Measurements from ENCODE around the gene ZMYND11. TPM values are rescaled to one million over a fixed set of nuclear protein-coding genes. Genes with fewer than 3 reads are reported as not detected.

The ZMYND11 gene
- total and polyA plus RNA-seq, 2 of the 13 experiments (the other 11 are each of a cell fraction or from before 2014, with no cell fraction given) = 17.5 to 38.7 TPM

DNA sequence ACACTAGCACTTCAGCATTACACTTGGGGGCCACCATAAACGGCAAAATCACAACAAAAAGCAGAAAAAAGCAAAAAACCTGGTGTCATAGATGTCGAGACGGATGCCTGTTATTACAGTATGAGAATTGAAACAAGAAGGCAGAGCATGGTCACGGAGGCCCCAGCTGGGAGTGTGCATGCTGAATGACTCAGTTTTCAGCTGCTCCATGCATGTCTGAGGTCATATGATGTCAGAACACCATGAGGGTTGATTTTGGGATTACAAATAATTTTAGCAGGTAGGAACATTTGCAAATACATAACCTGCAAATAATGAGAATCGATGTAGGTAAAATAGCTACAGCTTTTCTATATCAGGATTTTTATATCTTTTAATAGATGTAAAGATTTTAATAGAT, 19.1 kb downstream of the ZMYND11 start (continued):
- no peak for TF ChIP-seq SRSF4 (IDR thresholded peaks at IDR 0.05; ENCODE audit: low read depth, low read length, poor library complexity, severe bottlenecking)

DNA sequence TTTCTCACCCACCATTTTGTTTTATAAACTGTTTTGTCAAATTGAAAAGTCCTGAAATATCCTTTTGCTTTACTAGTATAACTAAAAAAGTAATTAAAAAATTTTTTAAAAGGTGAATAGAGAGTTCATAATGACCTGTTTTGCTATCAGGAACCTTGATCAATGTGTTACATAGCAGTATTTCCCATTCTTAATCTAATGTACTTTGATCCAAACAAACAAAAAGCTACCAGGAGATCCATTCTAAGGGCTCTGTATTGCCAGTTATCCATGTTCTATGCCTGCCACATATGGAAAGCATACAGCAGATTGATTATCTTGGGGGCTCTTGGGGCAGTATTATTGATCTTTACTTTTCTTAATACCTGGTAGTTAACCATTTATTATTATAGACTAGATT, 32.1 kb downstream of the ZMYND11 start:
- no peak overlapping the region for H2AFZ ChIP-seq (ENCODE audit: low read length)
- ATAC-seq (no peak), FAIRE-seq (no peak), DNase-seq (ENCODE audit: low spot score) (no peak)
- CTCF ChIA-PET (ENCODE audit: low intra/inter-chr PET ratio, low total read pairs) = no interaction called here
- intact Hi-C loops (cut with micrococcal nuclease; ENCODE audit: unreplicated experiment) = no loop called here
- H3K9ac ChIP-seq (ENCODE audit: insufficient read depth, low read depth, low read length) = no peak overlapping the region
- POLR2A ChIA-PET = no interaction called here
- no peaks in the 10 kb centered on the region for H3K9me3 ChIP-seq (ENCODE audit: low read length)
- peaks cover 38% of the 10 kb centered on the region for H3K79me2 ChIP-seq (ENCODE audit: insufficient read depth, low read length)
- no peaks in the 10 kb centered on the region for H3K27me3 ChIP-seq (ENCODE audit: control insufficient read depth in 1 of 2, insufficient read depth in 2 of 2, low read length in 2 of 2)
- H3K27ac ChIP-seq (ENCODE audit: extremely low read length, insufficient read depth, low read length) = no peak overlapping the region
- no peak overlapping the region for H3K4me2 ChIP-seq (ENCODE audit: low read depth, low read length)
- BruUV-seq (replicated peaks) = no TSS peak
- no peaks in the 10 kb centered on the region for H3K36me3 ChIP-seq (replicated peaks in 1 of 2; ENCODE audit: control insufficient read depth in 1 of 2, insufficient read depth in 2 of 2, low read length in 2 of 2)
- in situ Hi-C loops (cut with HindIII; ENCODE audit: extremely low pct_ligation_motif_present, low pct_unique_long_range_greater_than_20kb) = no loop called here
- H3K4me3 ChIP-seq (replicated peaks in 1 of 3; ENCODE audit: insufficient read depth in 1 of 3, low read depth in 2 of 3, low read length in 3 of 3) = no peak overlapping the region
- H3K4me1 ChIP-seq (ENCODE audit: insufficient read depth, low read length) = no peaks in the 10 kb centered on the region
- no peaks in the 10 kb centered on the region for H4K20me1 ChIP-seq (ENCODE audit: insufficient read depth, low read length)
- no peak for TF ChIP-seq POLR2AphosphoS2 (IDR thresholded peaks at IDR 0.05; ENCODE audit: low read depth, low read length)
- TF ChIP-seq, protein P1, sequence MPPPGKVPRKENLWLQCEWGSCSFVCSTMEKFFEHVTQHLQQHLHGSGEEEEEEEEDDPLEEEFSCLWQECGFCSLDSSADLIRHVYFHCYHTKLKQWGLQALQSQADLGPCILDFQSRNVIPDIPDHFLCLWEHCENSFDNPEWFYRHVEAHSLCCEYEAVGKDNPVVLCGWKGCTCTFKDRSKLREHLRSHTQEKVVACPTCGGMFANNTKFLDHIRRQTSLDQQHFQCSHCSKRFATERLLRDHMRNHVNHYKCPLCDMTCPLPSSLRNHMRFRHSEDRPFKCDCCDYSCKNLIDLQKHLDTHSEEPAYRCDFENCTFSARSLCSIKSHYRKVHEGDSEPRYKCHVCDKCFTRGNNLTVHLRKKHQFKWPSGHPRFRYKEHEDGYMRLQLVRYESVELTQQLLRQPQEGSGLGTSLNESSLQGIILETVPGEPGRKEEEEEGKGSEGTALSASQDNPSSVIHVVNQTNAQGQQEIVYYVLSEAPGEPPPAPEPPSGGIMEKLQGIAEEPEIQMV (CRISPR knock-in tag; IDR thresholded peaks at IDR 0.05; ENCODE audit: low read depth) = no peak
- no peak for TF ChIP-seq ZNF773 (CRISPR knock-in tag; IDR thresholded peaks at IDR 0.05; ENCODE audit: borderline replicate concordance)
- TF ChIP-seq, protein P2, sequence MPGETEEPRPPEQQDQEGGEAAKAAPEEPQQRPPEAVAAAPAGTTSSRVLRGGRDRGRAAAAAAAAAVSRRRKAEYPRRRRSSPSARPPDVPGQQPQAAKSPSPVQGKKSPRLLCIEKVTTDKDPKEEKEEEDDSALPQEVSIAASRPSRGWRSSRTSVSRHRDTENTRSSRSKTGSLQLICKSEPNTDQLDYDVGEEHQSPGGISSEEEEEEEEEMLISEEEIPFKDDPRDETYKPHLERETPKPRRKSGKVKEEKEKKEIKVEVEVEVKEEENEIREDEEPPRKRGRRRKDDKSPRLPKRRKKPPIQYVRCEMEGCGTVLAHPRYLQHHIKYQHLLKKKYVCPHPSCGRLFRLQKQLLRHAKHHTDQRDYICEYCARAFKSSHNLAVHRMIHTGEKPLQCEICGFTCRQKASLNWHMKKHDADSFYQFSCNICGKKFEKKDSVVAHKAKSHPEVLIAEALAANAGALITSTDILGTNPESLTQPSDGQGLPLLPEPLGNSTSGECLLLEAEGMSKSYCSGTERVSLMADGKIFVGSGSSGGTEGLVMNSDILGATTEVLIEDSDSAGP (CRISPR knock-in tag; IDR thresholded peaks at IDR 0.05; ENCODE audit: borderline replicate concordance) = no peak
- no peak for TF ChIP-seq YEATS2 (CRISPR knock-in tag; IDR thresholded peaks at IDR 0.05; ENCODE audit: borderline replicate concordance)
- TF ChIP-seq ZNF703 (CRISPR knock-in tag; IDR thresholded peaks at IDR 0.05; ENCODE audit: borderline replicate concordance) = no peak
- TF ChIP-seq NFE2L1 (CRISPR knock-in tag; IDR thresholded peaks at IDR 0.05; ENCODE audit: borderline replicate concordance) = no peak
- TF ChIP-seq, protein P3, sequence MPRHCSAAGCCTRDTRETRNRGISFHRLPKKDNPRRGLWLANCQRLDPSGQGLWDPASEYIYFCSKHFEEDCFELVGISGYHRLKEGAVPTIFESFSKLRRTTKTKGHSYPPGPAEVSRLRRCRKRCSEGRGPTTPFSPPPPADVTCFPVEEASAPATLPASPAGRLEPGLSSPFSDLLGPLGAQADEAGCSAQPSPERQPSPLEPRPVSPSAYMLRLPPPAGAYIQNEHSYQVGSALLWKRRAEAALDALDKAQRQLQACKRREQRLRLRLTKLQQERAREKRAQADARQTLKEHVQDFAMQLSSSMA (CRISPR knock-in tag; IDR thresholded peaks at IDR 0.05) = no peak
- no peak for TF ChIP-seq ZSCAN22 (CRISPR knock-in tag; IDR thresholded peaks at IDR 0.05)
- TF ChIP-seq ZNF431 (CRISPR knock-in tag; IDR thresholded peaks at IDR 0.05; ENCODE audit: borderline replicate concordance, low read depth) = no peak
- TF ChIP-seq ZNF510 (CRISPR knock-in tag; IDR thresholded peaks at IDR 0.05; ENCODE audit: low read depth) = no peak
- TF ChIP-seq, protein P4, sequence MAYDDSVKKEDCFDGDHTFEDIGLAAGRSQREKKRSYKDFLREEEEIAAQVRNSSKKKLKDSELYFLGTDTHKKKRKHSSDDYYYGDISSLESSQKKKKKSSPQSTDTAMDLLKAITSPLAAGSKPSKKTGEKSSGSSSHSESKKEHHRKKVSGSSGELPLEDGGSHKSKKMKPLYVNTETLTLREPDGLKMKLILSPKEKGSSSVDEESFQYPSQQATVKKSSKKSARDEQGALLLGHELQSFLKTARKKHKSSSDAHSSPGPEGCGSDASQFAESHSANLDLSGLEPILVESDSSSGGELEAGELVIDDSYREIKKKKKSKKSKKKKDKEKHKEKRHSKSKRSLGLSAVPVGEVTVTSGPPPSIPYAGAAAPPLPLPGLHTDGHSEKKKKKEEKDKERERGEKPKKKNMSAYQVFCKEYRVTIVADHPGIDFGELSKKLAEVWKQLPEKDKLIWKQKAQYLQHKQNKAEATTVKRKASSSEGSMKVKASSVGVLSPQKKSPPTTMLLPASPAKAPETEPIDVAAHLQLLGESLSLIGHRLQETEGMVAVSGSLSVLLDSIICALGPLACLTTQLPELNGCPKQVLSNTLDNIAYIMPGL (CRISPR knock-in tag; IDR thresholded peaks at IDR 0.05; ENCODE audit: borderline replicate concordance in 1 of 2, low read depth in 1 of 2) = no peak
- no peak for TF ChIP-seq IRX3 (CRISPR knock-in tag; IDR thresholded peaks at IDR 0.05; ENCODE audit: borderline replicate concordance, low read depth)
- TF ChIP-seq ZNF296 (CRISPR knock-in tag; conservative IDR thresholded peaks at IDR 0.05) = no peak
- TF ChIP-seq POLR2G (IDR thresholded peaks at IDR 0.05; ENCODE audit: low read depth, low read length) = no peak
- TF ChIP-seq ZNF720 (CRISPR knock-in tag; IDR thresholded peaks at IDR 0.05) = no peak
- no peak for TF ChIP-seq ZNF547 (CRISPR knock-in tag; IDR thresholded peaks at IDR 0.05)

All from HepG2 (cell line).